PC-9 (cell line): ENCODE results near the gene TCAP. TPM values are rescaled to one million over a fixed set of nuclear protein-coding genes. Genes with fewer than 3 reads are reported as not detected.

Experiments used
- BruUV-seq: library from RNA; stranded (reverse); fragments of 400-500 nt; replicated peaks from 2 replicates; lab custom pipeline; 2021; lab: Mats Ljungman, UMichigan
- CTCF ChIA-PET: fragments of 300-600 bp; sonication (Branson Sonifier 250); formaldehyde crosslinking; loops from one replicate; lab custom pipeline; 2022; ENCODE audit warnings: antibody characterized with exemption; lab: Charles Lee
- POLR2A ChIA-PET: fragments of 300-600 bp; sonication (Branson Sonifier 250); formaldehyde crosslinking; loops from one replicate; lab custom pipeline; 2022; ENCODE audit warnings: antibody characterized with exemption; ENCODE audit not compliant: unreplicated experiment; lab: Charles Lee
- DNase-seq, 2 experiments: peaks; one replicate each; pipeline versions ENCODE4 v3.0.0 to v3.0.0-alpha.2; 2015 to 2022; ENCODE audit warnings: mixed read lengths in 1 of 2
- H2AFZ ChIP-seq: fragments of 200-600 bp; sonication (generic); 2 replicates; pipeline ENCODE4 v1.8.1; 2017; ENCODE audit warnings: antibody characterized with exemption
- H3F3A ChIP-seq: fragments of 200-600 bp; sonication (generic); 2 replicates; pipeline ENCODE4 v1.8.1; 2017; ENCODE audit warnings: antibody characterized with exemption, mild to moderate bottlenecking, low read depth; ENCODE audit not compliant: insufficient read depth
- H3K27ac ChIP-seq: fragments of 200-600 bp; sonication (generic); 2 replicates; pipeline ENCODE4 v1.6.1; 2016; ENCODE audit warnings: mixed run types
- H3K27me3 ChIP-seq: fragments of 200-600 bp; sonication (generic); 2 replicates; pipeline ENCODE4 v1.6.1; 2016; ENCODE audit warnings: low read depth, mixed run types; ENCODE audit not compliant: insufficient read depth
- H3K36me3 ChIP-seq: fragments of 200-600 bp; sonication (generic); 2 replicates; pipeline ENCODE4 v1.6.1; 2016; ENCODE audit warnings: low read depth, mixed run types
- H3K4me1 ChIP-seq: fragments of 200-600 bp; sonication (generic); replicated peaks from 2 replicates; pipeline ENCODE4 v1.6.1; 2016; ENCODE audit warnings: mixed run types; ENCODE audit not compliant: insufficient read depth
- H3K4me2 ChIP-seq: fragments of 200-600 bp; sonication (generic); 2 replicates; pipeline ENCODE4 v1.6.1; 2017; ENCODE audit warnings: mixed run types
- H3K4me3 ChIP-seq: fragments of 200-600 bp; sonication (generic); 2 replicates; pipeline ENCODE4 v1.6.1; 2016; ENCODE audit warnings: mixed run types
- H3K79me2 ChIP-seq: fragments of 200-600 bp; sonication (generic); 2 replicates; pipeline ENCODE4 v1.6.1; 2017; ENCODE audit warnings: low read depth, mixed run types
- H3K9me2 ChIP-seq: fragments of 200-600 bp; sonication (generic); 2 replicates; pipeline ENCODE4 v1.8.1; 2017; ENCODE audit warnings: mild to moderate bottlenecking; ENCODE audit not compliant: insufficient read depth
- H3K9me3 ChIP-seq: fragments of 200-600 bp; sonication (generic); 2 replicates; pipeline ENCODE4 v1.8.1; 2016; ENCODE audit warnings: low read depth; ENCODE audit not compliant: insufficient read depth
- H4K20me1 ChIP-seq: fragments of 200-600 bp; sonication (generic); 2 replicates; pipeline ENCODE4 v1.8.1; 2017; ENCODE audit not compliant: insufficient read depth
- EZH2 ChIP-seq: fragments of 200-600 bp; sonication (generic); IDR thresholded peaks from 2 replicates; pipeline ENCODE4 v1.8.0; 2017; ENCODE audit warnings: antibody characterized with exemption, low read depth
- intact Hi-C: fragments of 100-400 bp; cut with micrococcal nuclease; formaldehyde crosslinking; loops from one replicate; pipeline ENCODE4 v1.10.0; 2022; ENCODE audit not compliant: unreplicated experiment
- total RNA-seq: library from RNA; stranded (reverse); gene quantifications from 2 replicates; pipeline ENCODE4 v1.2.3, GENCODE V29; 2021
- TF ChIP-seq, protein P1 (sequence below): fragments of 200-600 bp; sonication (generic); conservative IDR thresholded peaks from 2 replicates; pipeline ENCODE4 v1.6.1; 2017; ENCODE audit warnings: mixed run types, antibody characterized with exemption, mild to moderate bottlenecking, moderate library complexity

The TCAP gene
- total RNA-seq, 1 experiment from 2014 or later: 1.6 TPM

DNA sequence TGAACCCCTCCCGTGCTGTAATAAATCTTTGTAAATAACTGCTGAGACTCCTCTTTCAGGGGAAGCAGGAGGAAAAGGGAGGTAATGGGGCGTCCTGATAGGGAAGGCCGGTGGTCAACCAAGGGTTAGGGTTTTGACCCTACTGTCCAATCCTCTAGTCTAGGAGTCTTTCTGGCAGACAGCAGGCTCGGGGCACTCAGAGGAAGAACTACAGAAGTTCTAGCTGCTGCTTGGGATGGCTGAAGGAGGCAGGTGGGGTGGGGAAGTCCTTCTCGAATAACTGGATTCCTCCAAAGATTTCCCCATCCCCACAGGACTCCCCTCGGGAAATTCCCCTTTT lies 28.6 kb upstream of the TCAP start:
- peak overlapping the region; percentile 98 for H3K4me3 ChIP-seq
- peak overlapping the region; percentile 100 for H3K4me2 ChIP-seq
- intact Hi-C loops: no loop called here
- no peaks in the 10 kb centered on the region for H3K9me2 ChIP-seq
- TF ChIP-seq, protein P1, sequence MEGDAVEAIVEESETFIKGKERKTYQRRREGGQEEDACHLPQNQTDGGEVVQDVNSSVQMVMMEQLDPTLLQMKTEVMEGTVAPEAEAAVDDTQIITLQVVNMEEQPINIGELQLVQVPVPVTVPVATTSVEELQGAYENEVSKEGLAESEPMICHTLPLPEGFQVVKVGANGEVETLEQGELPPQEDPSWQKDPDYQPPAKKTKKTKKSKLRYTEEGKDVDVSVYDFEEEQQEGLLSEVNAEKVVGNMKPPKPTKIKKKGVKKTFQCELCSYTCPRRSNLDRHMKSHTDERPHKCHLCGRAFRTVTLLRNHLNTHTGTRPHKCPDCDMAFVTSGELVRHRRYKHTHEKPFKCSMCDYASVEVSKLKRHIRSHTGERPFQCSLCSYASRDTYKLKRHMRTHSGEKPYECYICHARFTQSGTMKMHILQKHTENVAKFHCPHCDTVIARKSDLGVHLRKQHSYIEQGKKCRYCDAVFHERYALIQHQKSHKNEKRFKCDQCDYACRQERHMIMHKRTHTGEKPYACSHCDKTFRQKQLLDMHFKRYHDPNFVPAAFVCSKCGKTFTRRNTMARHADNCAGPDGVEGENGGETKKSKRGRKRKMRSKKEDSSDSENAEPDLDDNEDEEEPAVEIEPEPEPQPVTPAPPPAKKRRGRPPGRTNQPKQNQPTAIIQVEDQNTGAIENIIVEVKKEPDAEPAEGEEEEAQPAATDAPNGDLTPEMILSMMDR: no peak
- no peak for TF ChIP-seq EZH2
- no peak for DNase-seq
- H4K20me1 ChIP-seq: no peaks in the 10 kb centered on the region; the same call in 1 of the 2 replicates
- BruUV-seq: no TSS peak
- H3K36me3 ChIP-seq: no peaks in the 10 kb centered on the region
- ChIA-PET POLR2A (interaction anchor here (0.6 kb wide), 2 partner anchors 51 to 291 kb away, joined by 3 to 4 read pairs; partner anchors contain the start of genes ORMDL3 and PGAP3), CTCF (no interaction called here)
- H2AFZ ChIP-seq: peak overlapping the region; percentile 92
- H3K27ac ChIP-seq: peak overlapping the region; percentile 64
- H3K79me2 ChIP-seq: peaks cover 33% of the 10 kb centered on the region
- no peaks in the 10 kb centered on the region for H3K27me3 ChIP-seq
- no peaks in the 10 kb centered on the region; the same call in 1 of the 2 replicates for H3F3A ChIP-seq
- peaks cover 32% of the 10 kb centered on the region for H3K4me1 ChIP-seq
- H3K9me3 ChIP-seq: no peaks in the 10 kb centered on the region

DNA sequence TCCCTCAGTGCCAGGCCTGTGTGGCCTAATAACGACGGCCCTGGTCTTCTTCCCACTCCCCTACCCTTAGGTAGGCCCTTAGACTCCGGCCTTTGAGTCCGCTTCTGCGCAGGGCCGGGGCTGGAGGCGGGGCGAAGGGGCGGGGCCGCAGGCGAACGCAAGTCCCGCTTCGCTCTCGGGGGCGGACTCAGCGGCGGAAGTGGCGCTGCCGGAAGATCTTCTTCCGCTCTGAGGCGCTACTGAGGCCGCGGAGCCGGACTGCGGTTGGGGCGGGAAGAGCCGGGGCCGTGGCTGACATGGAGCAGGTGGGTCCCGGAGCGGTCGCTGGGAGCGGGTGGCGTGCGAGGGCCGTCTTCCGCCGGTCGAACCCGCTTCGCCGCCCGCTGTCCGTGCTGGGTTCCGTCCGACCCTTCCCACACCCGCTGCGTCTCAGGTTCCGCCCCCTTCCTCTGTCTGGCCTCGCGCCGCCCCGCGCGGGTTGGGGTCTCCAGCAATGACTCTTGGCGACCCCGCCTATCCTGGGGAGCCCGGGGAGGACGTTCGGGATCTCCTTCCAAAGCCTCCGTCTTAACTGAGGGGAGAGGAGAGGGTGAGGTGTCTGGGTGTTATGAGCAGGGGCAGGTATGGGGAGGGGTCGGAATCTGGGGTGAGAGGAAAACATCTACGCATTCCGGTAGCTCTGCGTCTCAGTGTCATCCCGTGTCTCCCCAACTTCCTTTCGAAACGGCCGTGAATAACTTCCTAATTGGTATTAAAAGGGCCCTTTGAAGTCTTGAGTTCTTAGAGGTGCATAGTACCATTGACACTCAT lies 28.0 kb upstream of the TCAP start, which contains the start of gene STARD3:
STARD3 (plus strand) TSS at position 218 of the 810 bp plus-strand sequence. CDS start 16,388 bp downstream, outside the sequence.
- Histone ChIP-seq H3K27me3 (no peaks in the 10 kb centered on the region), H4K20me1 (no peaks in the 10 kb centered on the region; the same call in 1 of the 2 replicates), H3K9me2 (no peaks in the 10 kb centered on the region), H3K4me2 (peak within 1 kb of the TSS; percentile 100), H3K36me3 (no peaks in the 10 kb centered on the region), H2AFZ (peak within 1 kb of the TSS; percentile 92), H3F3A (no peaks in the 10 kb centered on the region; the same call in 1 of the 2 replicates), H3K27ac (peak within 1 kb of the TSS; percentile 64), H3K4me3 (peak within 1 kb of the TSS; percentile 98), H3K4me1 (peaks cover 26% of the 10 kb centered on the region), H3K9me3 (no peaks in the 10 kb centered on the region), H3K79me2 (peaks cover 38% of the 10 kb centered on the region)
- intact Hi-C loops: no loop called here
- BruUV-seq: no TSS peak
- TF ChIP-seq EZH2: no peak
- TF ChIP-seq, protein P1: no peak; the same call in 1 of the 2 replicates
- ChIA-PET POLR2A (interaction anchor here (0.5 to 0.6 kb wide), 2 partner anchors 151 to 290 kb away, joined by 4 to 26 read pairs; partner anchors contain the start of gene ORMDL3), CTCF (no interaction called here)
- DNase-seq: peak; percentile 74 to 82

DNA sequence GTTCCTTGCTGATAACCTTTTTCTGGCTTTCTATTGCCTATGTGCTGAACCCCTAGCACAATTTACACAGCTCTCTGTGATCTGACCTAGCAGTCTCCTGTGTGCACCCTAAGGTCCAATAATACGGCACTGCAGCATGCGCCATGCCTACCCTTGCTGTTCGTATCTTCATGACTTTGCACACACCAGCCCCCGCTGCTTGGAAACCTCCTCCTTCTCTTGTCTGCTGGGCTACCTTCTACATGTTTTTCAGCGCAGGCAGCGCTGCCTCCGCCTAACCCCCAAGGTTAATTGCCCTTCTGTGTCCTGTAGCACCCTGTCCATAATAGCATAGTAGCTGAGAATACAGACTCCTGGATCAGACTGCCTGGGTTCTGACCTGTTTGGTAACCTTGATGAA lies 26.8 kb upstream of the TCAP start:
- no peaks in the 10 kb centered on the region for H3K27me3 ChIP-seq
- ChIA-PET CTCF (no interaction called here), POLR2A (no interaction called here)
- no peak overlapping the region for H3K27ac ChIP-seq
- no peaks in the 10 kb centered on the region for H3K9me2 ChIP-seq
- intact Hi-C loops: no loop called here
- H3K4me2 ChIP-seq: peak overlapping the region; percentile 100
- BruUV-seq: no TSS peak
- no peaks in the 10 kb centered on the region; the same call in 1 of the 2 replicates for H4K20me1 ChIP-seq
- H3F3A ChIP-seq: no peaks in the 10 kb centered on the region; the same call in 1 of the 2 replicates
- no peak overlapping the region for H2AFZ ChIP-seq
- H3K4me3 ChIP-seq: peak overlapping the region; percentile 98; the same call in 1 of the 2 replicates
- H3K9me3 ChIP-seq: no peaks in the 10 kb centered on the region
- TF ChIP-seq, protein P1: no peak
- TF ChIP-seq EZH2: no peak
- DNase-seq: no peak
- H3K36me3 ChIP-seq: no peaks in the 10 kb centered on the region
- peaks cover 48% of the 10 kb centered on the region for H3K79me2 ChIP-seq
- peaks cover 18% of the 10 kb centered on the region for H3K4me1 ChIP-seq
